SW480 (cell line): ENCODE data around the gene G6PC1.
A peak's percentile ranks its signal among the peaks of the same experiment; 100 is the strongest.

Source experiments
- DNase-seq: peaks from one replicate; pipeline ENCODE4 v3.0.0-alpha.2; 2016; ENCODE audit warnings: low spot score

Gene G6PC1

GRCh38 chr17:42937712-42938596, 37.4 kb downstream of the G6PC1 start:
- peak; percentile 78 for DNase-seq

DNA sequence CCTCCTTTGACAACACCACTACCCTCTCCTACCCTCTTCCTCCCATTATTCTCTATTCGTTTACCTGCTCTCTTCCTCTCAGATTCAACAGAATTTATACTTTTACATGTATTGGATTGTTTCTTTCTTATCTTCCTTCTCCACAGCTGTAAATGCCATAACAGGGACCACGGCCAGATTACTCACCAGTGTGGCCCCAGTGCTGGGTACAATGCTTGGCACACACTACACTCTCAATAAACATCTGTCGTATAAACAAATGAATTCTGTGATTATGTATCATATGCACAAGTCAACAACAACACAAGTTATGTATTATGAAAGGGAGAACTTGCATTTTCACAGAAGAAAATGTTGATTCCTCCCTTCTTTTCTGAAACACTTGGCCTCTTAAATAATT, 43.6 kb downstream of the G6PC1 start:
- no peak for DNase-seq

DNA sequence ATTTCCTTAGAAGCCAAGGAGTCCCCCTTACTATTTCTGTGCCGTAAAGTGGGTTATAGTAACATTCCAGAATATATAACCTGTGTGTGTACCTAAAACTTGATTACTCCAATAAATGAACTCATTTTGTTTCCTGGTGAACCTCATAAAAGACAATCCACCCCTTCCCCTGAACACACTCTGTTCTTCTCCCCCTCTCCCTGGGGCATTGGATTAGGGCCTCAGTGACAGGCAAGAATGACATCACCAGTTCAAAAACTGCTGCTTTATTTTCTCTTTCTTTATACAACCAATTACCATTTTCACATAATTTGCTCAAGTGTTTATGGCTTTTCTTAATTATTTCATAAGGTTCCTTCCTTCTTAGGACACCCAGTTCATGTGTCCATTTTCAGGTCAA, 46.2 kb downstream of the G6PC1 start:
- no peak for DNase-seq

DNA sequence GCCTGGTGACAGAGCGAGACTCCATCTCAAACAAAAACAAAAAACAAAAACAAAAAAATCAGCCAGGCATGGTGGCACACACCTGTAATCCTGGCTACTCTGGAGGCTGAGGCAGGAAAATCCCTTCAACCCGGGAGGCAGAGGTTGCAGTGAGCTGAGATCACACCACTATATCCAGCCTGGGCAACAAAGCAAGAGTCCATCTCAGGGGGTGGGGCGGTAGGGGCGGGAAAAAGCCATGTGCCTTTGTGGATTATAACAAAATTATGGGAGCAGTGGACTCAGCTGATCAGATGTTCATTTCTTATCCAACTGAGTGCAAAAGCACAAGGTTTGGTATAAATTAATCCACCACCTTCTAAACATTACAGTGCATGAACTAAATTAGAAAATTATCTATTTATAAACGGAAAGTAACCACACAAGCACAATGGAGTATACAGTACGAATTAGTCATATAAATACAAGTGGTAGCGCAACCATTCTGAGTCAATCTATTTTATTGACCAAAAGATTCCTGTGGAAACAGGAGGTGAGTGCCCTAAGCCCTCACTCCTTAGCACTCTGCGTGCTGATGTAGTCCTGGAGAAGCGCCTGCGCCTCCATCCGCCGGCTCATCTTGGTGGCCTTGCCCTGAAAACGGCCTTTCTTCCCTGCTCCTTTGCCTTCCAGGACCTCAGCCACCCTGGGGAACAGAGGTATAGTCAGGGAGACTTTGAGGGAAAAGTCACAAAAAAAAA, 49.6 kb downstream of the G6PC1 start:
- no peak for DNase-seq
